Measurements from ENCODE around the gene POLR3K. TPM values are rescaled to one million over a fixed set of nuclear protein-coding genes. Genes with fewer than 3 reads are reported as not detected.

Gene POLR3K
- total and polyA plus RNA-seq, 2 donors (not counting 3 experiments of a cell fraction or from before 2014, with no cell fraction given), result 20.6 to 33.2 TPM

- Histone ChIP-seq H3K36me3 (ENCODE audit: control insufficient read depth in 2 of 2, extremely low read depth in 1 of 2, insufficient read depth in 2 of 2, low read length in 2 of 2) (no peaks in the 10 kb centered on the region), H4K20me1 (replicated peaks; ENCODE audit: control insufficient read depth, extremely low read depth, insufficient read depth, low read length) (no peaks in the 10 kb centered on the region), H2AFZ (ENCODE audit: low read depth, low read length) (no peak overlapping the region), H3K9me3 (replicated peaks; ENCODE audit: control insufficient read depth, insufficient read depth, low read length) (no peaks in the 10 kb centered on the region), H3K4me2 (ENCODE audit: insufficient read depth, low read length) (no peak overlapping the region), H3K9ac (replicated peaks; ENCODE audit: extremely low read depth, insufficient read depth, low read length) (no peak overlapping the region), H3K27me3 (ENCODE audit: control insufficient read depth in 2 of 2, insufficient read depth in 2 of 2, low read length in 2 of 2) (no peaks in the 10 kb centered on the region), H3K79me2 (ENCODE audit: control insufficient read depth, insufficient read depth, low read length) (no peaks in the 10 kb centered on the region), H3K9me1 (replicated peaks; ENCODE audit: control insufficient read depth, extremely low read depth, insufficient read depth, low read length) (no peaks in the 10 kb centered on the region), H3K4me1 (ENCODE audit: control insufficient read depth, extremely low read depth, insufficient read depth, low read length) (no peaks in the 10 kb centered on the region), H3K4me3 (replicated peaks in 1 of 3; ENCODE audit: insufficient read depth in 1 of 3, low read depth in 1 of 3, low read length in 3 of 3) (peak overlapping the region in 1 of 3 experiments; percentile 27), H3K27ac (ENCODE audit: insufficient read depth, low read depth, low read length) (no peak overlapping the region)
- TF ChIP-seq MYC (IDR thresholded peaks at IDR 0.05; ENCODE audit: low read depth, low read length) (no peak), POLR2A (IDR thresholded peaks at IDR 0.05; ENCODE audit: low read depth, low read length) (no peak), GATA2 (IDR thresholded peaks at IDR 0.05; ENCODE audit: insufficient read depth, insufficient read length, low read depth, low read length) (no peak), MAX (IDR thresholded peaks at IDR 0.05; ENCODE audit: insufficient read depth, insufficient read length) (no peak), JUN (IDR thresholded peaks at IDR 0.05; ENCODE audit: borderline replicate concordance, insufficient read depth, insufficient read length, low read depth) (no peak), FOS (IDR thresholded peaks at IDR 0.05; ENCODE audit: borderline replicate concordance, insufficient read depth, low read length) (no peak), EZH2 (IDR thresholded peaks at IDR 0.05; ENCODE audit: borderline replicate concordance, low read depth, low read length, severe bottlenecking) (no peak)
- dilution Hi-C loops (cut with MboI; ENCODE audit: extremely low pct_ligation_motif_present, low sequenced_read_pairs) (no loop called here), intact Hi-C loops (cut with micrococcal nuclease) (no loop called here)
- DNase-seq (ENCODE audit: low read depth, low spot score) (no peak), FAIRE-seq (no peak)
- CTCF ChIA-PET, result no interaction called here
- POLR2A ChIA-PET, result no interaction called here
- BruUV-seq (replicated peaks), result no TSS peak
Observed at GRCh38 chr16:9903-10665, 43.3 kb downstream of the POLR3K start.

Small RNA genes within 50 kb of the gene (microRNA-seq; reads per million reads assigned to microRNA genes)
- gene MIR6859-4 (ENCODE audit: borderline number of aligned reads, borderline replicate concordance), result not detected

Small RNA genes within 50 kb of the gene (small RNA-seq; reads per million reads assigned to genes)
- not detected for gene MIR6859-4 (ENCODE audit: insufficient read depth, insufficient read length, low read depth, low replicate concordance)
- not detected for gene Z69720.2 (ENCODE audit: insufficient read depth, insufficient read length, low read depth, low replicate concordance)

Other genes with a start within 250 kb of the POLR3K start
- gene SNRNP25, start 220 bp upstream of the POLR3K start, total RNA-seq, result 41.8 and 50.2 TPM in 2 replicates
- gene SNRNP25, start 220 bp upstream of the POLR3K start, polyA plus RNA-seq, result 42.1 and 49.6 TPM in 2 replicates
- gene RHBDF1, start 19.0 kb upstream of the POLR3K start, total RNA-seq, result 55.1 and 57.0 TPM in 2 replicates
- 113 and 137 TPM in 2 replicates for gene RHBDF1, start 19.0 kb upstream of the POLR3K start, polyA plus RNA-seq
- gene MPG, start 24.6 kb upstream of the POLR3K start, total RNA-seq, result 68.1 and 70.5 TPM in 2 replicates
- gene MPG, start 24.6 kb upstream of the POLR3K start, polyA plus RNA-seq, result 140 and 178 TPM in 2 replicates
- gene NPRL3, start 85.1 kb upstream of the POLR3K start, total RNA-seq, result 36.3 and 40.4 TPM in 2 replicates
- 19.3 and 22.4 TPM in 2 replicates for gene NPRL3, start 85.1 kb upstream of the POLR3K start, polyA plus RNA-seq
- gene HBZ, start 99.0 kb upstream of the POLR3K start, total RNA-seq, result not detected in 2 replicates
- gene HBZ, start 99.0 kb upstream of the POLR3K start, polyA plus RNA-seq, result not detected in 2 replicates
- not detected in 2 replicates for gene HBM, start 112.4 kb upstream of the POLR3K start, total RNA-seq
- not detected in 2 replicates for gene HBM, start 112.4 kb upstream of the POLR3K start, polyA plus RNA-seq
- gene HBA2, start 119.3 kb upstream of the POLR3K start, total RNA-seq, result not detected in 2 replicates
- not detected in 2 replicates for gene HBA2, start 119.3 kb upstream of the POLR3K start, polyA plus RNA-seq
- not detected in 2 replicates for gene HBA1, start 123.1 kb upstream of the POLR3K start, total RNA-seq
- gene HBA1, start 123.1 kb upstream of the POLR3K start, polyA plus RNA-seq, result not detected in 2 replicates
- not detected in 2 replicates for gene HBQ1, start 126.9 kb upstream of the POLR3K start, total RNA-seq
- 0.75 and 2.5 TPM in 2 replicates for gene HBQ1, start 126.9 kb upstream of the POLR3K start, polyA plus RNA-seq
- gene LUC7L, start 175.8 kb upstream of the POLR3K start, total RNA-seq, result 86.6 and 94.7 TPM in 2 replicates
- gene LUC7L, start 175.8 kb upstream of the POLR3K start, polyA plus RNA-seq, result 57.6 and 75.4 TPM in 2 replicates
- 70.4 and 73.1 TPM in 2 replicates for gene FAM234A, start 181.2 kb upstream of the POLR3K start, total RNA-seq
- gene FAM234A, start 181.2 kb upstream of the POLR3K start, polyA plus RNA-seq, result 89.4 and 98.8 TPM in 2 replicates
- 3.0 and 5.5 TPM in 2 replicates for gene RGS11, start 222.3 kb upstream of the POLR3K start, total RNA-seq
- 4.9 and 7.2 TPM in 2 replicates for gene RGS11, start 222.3 kb upstream of the POLR3K start, polyA plus RNA-seq
- 0.93 and 1.9 TPM in 2 replicates for gene ARHGDIG, start 227.0 kb upstream of the POLR3K start, total RNA-seq
- 2.2 and 3.8 TPM in 2 replicates for gene ARHGDIG, start 227.0 kb upstream of the POLR3K start, polyA plus RNA-seq
- 0.99 TPM in 1 of 2 replicates, not detected in the other for gene PDIA2, start 229.6 kb upstream of the POLR3K start, total RNA-seq
- 0.63 and 0.75 TPM in 2 replicates for gene PDIA2, start 229.6 kb upstream of the POLR3K start, polyA plus RNA-seq

Data from endothelial cell of umbilical vein (primary cell).